ENCODE data around the gene ATXN7L3. TPM values are rescaled to one million over a fixed set of nuclear protein-coding genes. Genes with fewer than 3 reads are reported as not detected.

The ATXN7L3 gene
- total RNA-seq, 1 experiment from 2014 or later = 86.7 TPM

DNA sequence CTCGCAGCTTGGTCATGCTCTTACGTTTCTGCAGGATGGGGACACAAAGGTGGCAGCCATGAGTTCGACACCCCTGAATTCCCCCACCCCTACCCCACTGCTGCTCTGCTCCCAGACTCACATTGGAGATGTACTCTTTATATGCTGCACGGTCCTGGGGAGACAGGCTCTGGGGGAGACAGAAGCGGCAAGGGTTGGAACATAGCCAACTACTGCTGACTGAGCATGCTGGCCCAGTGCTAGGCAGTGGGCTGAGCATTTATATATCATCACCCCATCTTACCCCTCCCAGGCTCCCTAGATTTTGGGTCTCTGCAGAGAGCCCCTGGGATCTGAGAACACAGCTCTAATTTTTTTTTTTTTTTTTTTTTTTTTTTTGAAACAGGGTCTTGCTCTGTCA is 8.1 kb upstream of the ATXN7L3 start:
- H3K27me3 ChIP-seq (ENCODE audit: insufficient read depth, low read length) = no peaks in the 10 kb centered on the region
- no peaks in the 10 kb centered on the region for H4K20me1 ChIP-seq (ENCODE audit: insufficient read depth)
- no peak for TF ChIP-seq SIN3A (IDR thresholded peaks at IDR 0.05; ENCODE audit: low read depth)
- no peak for TF ChIP-seq JUND (IDR thresholded peaks at IDR 0.05)
- no peak for TF ChIP-seq ZFX (IDR thresholded peaks at IDR 0.05)
- H3K36me3 ChIP-seq (ENCODE audit: control insufficient read depth in 1 of 2, insufficient read depth in 2 of 2, low read length in 2 of 2) = peaks cover 8 to 37% of the 10 kb centered on the region in 2 experiments; a peak in 3 of 4 replicates
- H3K27ac ChIP-seq (ENCODE audit: low read depth, low read length) = peak overlapping the region; percentile 42; the same call in 1 of the 2 replicates
- H3K79me2 ChIP-seq (ENCODE audit: insufficient read depth, low read length) = peaks cover 11% of the 10 kb centered on the region; the same call in 1 of the 2 replicates
- BruUV-seq (replicated peaks) = no TSS peak
- no peak overlapping the region for H2AFZ ChIP-seq (ENCODE audit: low read depth, low read length, poor library complexity, severe bottlenecking)
- H3K9ac ChIP-seq (ENCODE audit: low read length) = no peak overlapping the region; the same call in 1 of the 2 replicates
- H3K9me3 ChIP-seq (ENCODE audit: control insufficient read depth in 1 of 2, insufficient read depth in 1 of 2, low read depth in 1 of 2, low read length in 2 of 2) = no peaks in the 10 kb centered on the region
- no peaks in the 10 kb centered on the region for H3K9me2 ChIP-seq (ENCODE audit: insufficient read depth)
- DNase-seq (ENCODE audit: low read depth, low spot score) = no peak
- ChIA-PET RAD21 (ENCODE audit: low non-redundant PET in 1 of 2, low total read pairs in 2 of 2, uncharacterized antibody in 2 of 2, unreplicated experiment in 2 of 2) (interaction anchor here in 1 of 2 experiments (0.6 kb wide), 1 partner anchor 24 kb away, joined by 3 read pairs; no protein-coding TSS in a partner anchor), CTCF (interaction anchor here (1.0 to 2.6 kb wide), 4 partner anchors 11 to 315 kb away, joined by 3 to 11 read pairs (median 7); no protein-coding TSS in a partner anchor), POLR2A (interaction anchor here (0.7 to 2.1 kb wide), 2 partner anchors 10 to 21 kb away, joined by 4 read pairs; partner anchors contain the start of gene TMUB2)
- no peak for ATAC-seq
- no peak overlapping the region for H3K4me3 ChIP-seq (replicated peaks in 1 of 2; ENCODE audit: low read depth in 1 of 2, low read length in 2 of 2)
- peaks cover 45 to 77% of the 10 kb centered on the region in 2 experiments for H3K4me1 ChIP-seq (ENCODE audit: control insufficient read depth in 1 of 2, insufficient read depth in 2 of 2, low read length in 2 of 2)
- H3K4me2 ChIP-seq (ENCODE audit: low read length) = peak overlapping the region; percentile 70; the same call in 1 of the 2 replicates
- intact Hi-C loops (cut with micrococcal nuclease) = no loop called here

- Histone ChIP-seq H4K20me1 (ENCODE audit: insufficient read depth) (no peaks in the 10 kb centered on the region), H3K36me3 (ENCODE audit: control insufficient read depth in 1 of 2, insufficient read depth in 2 of 2, low read length in 2 of 2) (peaks cover 8 to 37% of the 10 kb centered on the region in 2 experiments; a peak in 3 of 4 replicates), H3K27ac (ENCODE audit: low read depth, low read length) (no peak overlapping the region), H3K27me3 (ENCODE audit: insufficient read depth, low read length) (no peaks in the 10 kb centered on the region), H3K9me3 (ENCODE audit: control insufficient read depth in 1 of 2, insufficient read depth in 1 of 2, low read depth in 1 of 2, low read length in 2 of 2) (no peaks in the 10 kb centered on the region), H3K4me3 (replicated peaks in 1 of 2; ENCODE audit: low read depth in 1 of 2, low read length in 2 of 2) (no peak overlapping the region), H3K9me2 (ENCODE audit: insufficient read depth) (no peaks in the 10 kb centered on the region), H3K4me1 (ENCODE audit: control insufficient read depth in 1 of 2, insufficient read depth in 2 of 2, low read length in 2 of 2) (peaks cover 47 to 80% of the 10 kb centered on the region in 2 experiments), H3K9ac (ENCODE audit: low read length) (no peak overlapping the region), H3K4me2 (ENCODE audit: low read length) (no peak overlapping the region), H3K79me2 (ENCODE audit: insufficient read depth, low read length) (peaks cover 11% of the 10 kb centered on the region; the same call in 1 of the 2 replicates), H2AFZ (ENCODE audit: low read depth, low read length, poor library complexity, severe bottlenecking) (no peak overlapping the region)
- ChIA-PET POLR2A (interaction anchor here (2.1 kb wide), 1 partner anchor 21 kb away, joined by 4 read pairs; the partner anchor contains the start of gene TMUB2), CTCF (interaction anchor here (1.3 to 2.6 kb wide), 3 partner anchors 11 to 316 kb away, joined by 5 to 11 read pairs (median 9); no protein-coding TSS in a partner anchor), RAD21 (ENCODE audit: low non-redundant PET in 1 of 2, low total read pairs in 2 of 2, uncharacterized antibody in 2 of 2, unreplicated experiment in 2 of 2) (interaction anchor here in 1 of 2 experiments (0.6 kb wide), 1 partner anchor 23 kb away, joined by 3 read pairs; no protein-coding TSS in a partner anchor)
- no peak for TF ChIP-seq MAX (IDR thresholded peaks at IDR 0.05)
- TF ChIP-seq REST (IDR thresholded peaks at IDR 0.05; ENCODE audit: low read depth) = no peak
- TF ChIP-seq ZBTB33 (IDR thresholded peaks at IDR 0.05; ENCODE audit: extremely low read depth, insufficient replicate concordance, low read length) = no peak
- TF ChIP-seq JUND (IDR thresholded peaks at IDR 0.05) = no peak
- no peak for TF ChIP-seq CTCF (IDR thresholded peaks at IDR 0.05 in 2 of 3, conservative IDR thresholded peaks at IDR 0.05 in 1 of 3; ENCODE audit: borderline replicate concordance in 1 of 3, insufficient read depth in 1 of 3, low read depth in 2 of 3, low read length in 2 of 3)
- no peak for TF ChIP-seq RAD21 (IDR thresholded peaks at IDR 0.05; ENCODE audit: low read depth)
- TF ChIP-seq ATF3 (IDR thresholded peaks at IDR 0.05) = no peak
- TF ChIP-seq SIN3A (IDR thresholded peaks at IDR 0.05; ENCODE audit: low read depth) = no peak
- DNase-seq (ENCODE audit: low read depth, low spot score) (no peak), ATAC-seq (no peak)
- intact Hi-C loops (cut with micrococcal nuclease) = no loop called here
- no TSS peak for BruUV-seq (replicated peaks)
Measured at GRCh38 chr17:44207319-44207718, 7.6 kb upstream of the ATXN7L3 start.
